Endothelial cell of umbilical vein (primary cell): ENCODE results near the gene MAEA. TPM values are rescaled to one million over a fixed set of nuclear protein-coding genes. Genes with fewer than 3 reads are reported as not detected.

ENCODE experiments used
- BruUV-seq: library from RNA; stranded (reverse); fragments of 400-500 nt; replicated peaks from 2 replicates; lab custom pipeline; 2021; lab: Mats Ljungman, UMichigan
- CTCF ChIA-PET: fragments of 300-600, 350-600 bp; sonication (Branson Sonifier 250); formaldehyde crosslinking; loops from one replicate; lab custom pipeline; 2021; ENCODE audit warnings: antibody characterized with exemption, inconsistent platforms; lab: Charles Lee
- POLR2A ChIA-PET: fragments of 300-600, 350-600 bp; sonication (Branson Sonifier 250); formaldehyde crosslinking; loops from one replicate; lab custom pipeline; 2021; ENCODE audit warnings: antibody characterized with exemption, inconsistent platforms; lab: Charles Lee
- DNase-seq: peaks from one replicate; pipeline ENCODE4 v3.0.0-alpha.2; 2011; ENCODE audit warnings: low read depth, low spot score
- FAIRE-seq: peaks from 2 replicates; lab custom pipeline; 2011; peaks lifted over from hg19 to GRCh38; lab: Jason Lieb, UNC
- H2AFZ ChIP-seq: 2 replicates; pipeline ENCODE4 v1.6.0; 2012; ENCODE audit warnings: low read depth, low read length, control low read depth, inconsistent platforms
- H3K27ac ChIP-seq: 2 replicates; pipeline ENCODE4 v1.5.1; 2011; ENCODE audit warnings: low read depth, mild to moderate bottlenecking, control low read depth, low read length, moderate library complexity; ENCODE audit not compliant: insufficient read depth
- H3K27me3 ChIP-seq, 2 experiments: 2 replicates each; pipeline versions ENCODE4 v1.6.0 to v1.6.1; 2011; ENCODE audit warnings: low read length in 2 of 2, mixed read lengths in 1 of 2; ENCODE audit not compliant: control insufficient read depth in 2 of 2, insufficient read depth in 2 of 2
- H3K36me3 ChIP-seq, 2 experiments: 2 replicates in 1 of 2; 3 replicates in 1 of 2; pipeline ENCODE4 v1.5.1; 2011; ENCODE audit warnings: low read length in 2 of 2, mild to moderate bottlenecking in 1 of 2, moderate library complexity in 1 of 2; ENCODE audit not compliant: control insufficient read depth in 2 of 2, insufficient read depth in 2 of 2; ENCODE audit errors: extremely low read depth in 1 of 2
- H3K4me1 ChIP-seq: 3 replicates; pipeline ENCODE4 v1.5.1; 2011; ENCODE audit warnings: mild to moderate bottlenecking, low read length; ENCODE audit not compliant: control insufficient read depth, insufficient read depth; ENCODE audit errors: extremely low read depth
- H3K4me2 ChIP-seq: 2 replicates; pipeline ENCODE4 v1.6.1; 2011; ENCODE audit warnings: low read length, control low read depth, mixed read lengths; ENCODE audit not compliant: insufficient read depth
- H3K4me3 ChIP-seq, 3 experiments: fragments of 200-600 bp in 1 of 3; sonication (generic), shearing (Covaris generic) in 1 of 3; replicated peaks in 1 of 3; 2 replicates each; pipeline ENCODE4 v1.5.1; 2011 to 2016; ENCODE audit warnings: control low read depth in 3 of 3, low read length in 3 of 3, mild to moderate bottlenecking in 2 of 3, inconsistent platforms in 1 of 3, low read depth in 1 of 3, moderate library complexity in 1 of 3; ENCODE audit not compliant: insufficient read depth in 1 of 3
- H3K79me2 ChIP-seq: 2 replicates; pipeline ENCODE4 v1.6.0; 2012; ENCODE audit warnings: low read length, inconsistent platforms; ENCODE audit not compliant: control insufficient read depth, insufficient read depth
- H3K9ac ChIP-seq: replicated peaks from 2 replicates; pipeline ENCODE3; 2011; ENCODE audit warnings: low read length, control low read depth; ENCODE audit not compliant: insufficient read depth; ENCODE audit errors: extremely low read depth
- H3K9me1 ChIP-seq: replicated peaks from 3 replicates; pipeline ENCODE4 v1.6.0; 2011; ENCODE audit warnings: mild to moderate bottlenecking, low read length; ENCODE audit not compliant: control insufficient read depth, insufficient read depth; ENCODE audit errors: extremely low read depth
- H3K9me3 ChIP-seq: replicated peaks from 2 replicates; pipeline ENCODE4 v1.5.1; 2012; ENCODE audit warnings: low read length, inconsistent platforms; ENCODE audit not compliant: control insufficient read depth, insufficient read depth
- H4K20me1 ChIP-seq: replicated peaks from 2 replicates; pipeline ENCODE3; 2011; ENCODE audit warnings: mild to moderate bottlenecking, low read length; ENCODE audit not compliant: control insufficient read depth, insufficient read depth; ENCODE audit errors: extremely low read depth
- CTCF ChIP-seq, 2 donors: IDR thresholded peaks; 1 replicate in 1 of 2; 2 replicates in 1 of 2; pipeline ENCODE4 v1.5.1; 2011; ENCODE audit warnings: low read length in 2 of 2, mild to moderate bottlenecking in 2 of 2, moderate library complexity in 2 of 2, control low read depth in 1 of 2, inconsistent platforms in 1 of 2, low read depth in 1 of 2; ENCODE audit not compliant: insufficient read depth in 1 of 2; ENCODE audit errors: extremely low read depth in 1 of 2
- EZH2 ChIP-seq: IDR thresholded peaks from 2 replicates; pipeline ENCODE4 v1.6.1; 2012; ENCODE audit warnings: borderline replicate concordance, low read depth, mild to moderate bottlenecking, moderate library complexity, low read length, inconsistent platforms; ENCODE audit not compliant: severe bottlenecking
- FOS ChIP-seq: IDR thresholded peaks from 2 replicates; pipeline ENCODE4 v1.6.1; 2011; ENCODE audit warnings: mild to moderate bottlenecking, low read length, moderate library complexity, borderline replicate concordance; ENCODE audit not compliant: insufficient read depth
- GATA2 ChIP-seq: IDR thresholded peaks from 2 replicates; pipeline ENCODE4 v1.7.0; 2011; ENCODE audit warnings: low read depth, mild to moderate bottlenecking, moderate library complexity, mixed read lengths, low read length; ENCODE audit not compliant: insufficient read length, insufficient read depth
- JUN ChIP-seq: IDR thresholded peaks from 2 replicates; pipeline ENCODE4 v1.6.1; 2011; ENCODE audit warnings: borderline replicate concordance, low read depth; ENCODE audit not compliant: insufficient read length, insufficient read depth
- MAX ChIP-seq: IDR thresholded peaks from 2 replicates; pipeline ENCODE4 v1.6.1; 2011; ENCODE audit not compliant: insufficient read depth, insufficient read length
- MYC ChIP-seq: IDR thresholded peaks from one replicate; pipeline ENCODE4 v1.6.1; 2011; ENCODE audit warnings: mild to moderate bottlenecking, low read depth, low read length
- POLR2A ChIP-seq: IDR thresholded peaks from 2 replicates; pipeline ENCODE4 v1.6.1; 2012; ENCODE audit warnings: low read depth, mild to moderate bottlenecking, control low read depth, low read length
- POLR2AphosphoS5 ChIP-seq: IDR thresholded peaks from 2 replicates; pipeline ENCODE4 v1.6.1; 2012; ENCODE audit warnings: low read depth, mild to moderate bottlenecking, control low read depth, low read length, moderate library complexity; ENCODE audit not compliant: insufficient read depth
- dilution Hi-C: fragments of 300-500 bp; cut with MboI; formaldehyde crosslinking; loops from one replicate; pipeline ENCODE4 v1.15.0; 2019; ENCODE audit warnings: low sequenced_read_pairs; ENCODE audit not compliant: extremely low pct_ligation_motif_present
- intact Hi-C: fragments of 100-400 bp; cut with micrococcal nuclease; formaldehyde crosslinking; loops from one replicate; pipeline ENCODE4 v1.10.0; 2022
- polyA plus RNA-seq, 4 experiments: library from polyadenylated mRNA; depleted of rRNA in 3 of 4; stranded (reverse) in 3 of 4; unstranded in 1 of 4; fragments of >200 nt; gene quantifications; 2 replicates each; pipeline versions ENCODE4 v1.2.1 to v1.2.3, GENCODE V29; 2011 to 2012; ENCODE audit warnings: missing spikeins in 1 of 4
- total RNA-seq: library from RNA; stranded (reverse); gene quantifications from 2 replicates; pipeline ENCODE4 v1.2.3, GENCODE V29; 2021

The MAEA gene
- total and polyA plus RNA-seq, 2 donors (not counting 3 experiments of a cell fraction or from before 2014, with no cell fraction given), result 66.0 to 108 TPM

- Histone ChIP-seq H3K4me1 (no peaks in the 10 kb centered on the region), H3K36me3 (no peaks in the 10 kb centered on the region), H3K27me3 (no peaks in the 10 kb centered on the region), H2AFZ (no peak overlapping the region), H3K79me2 (no peaks in the 10 kb centered on the region), H3K4me2 (no peak overlapping the region), H3K4me3 (no peak overlapping the region), H3K9ac (no peak overlapping the region), H3K27ac (no peak overlapping the region), H4K20me1 (no peaks in the 10 kb centered on the region), H3K9me1 (no peaks in the 10 kb centered on the region), H3K9me3 (no peaks in the 10 kb centered on the region)
- BruUV-seq, result no TSS peak
- ChIA-PET POLR2A (no interaction called here), CTCF (interaction anchor here (0.8 to 1.7 kb wide), 6 partner anchors 9 to 264 kb away, joined by 3 to 9 read pairs (median 4); partner anchors contain the start of gene UVSSA)
- TF ChIP-seq GATA2, result no peak
- TF ChIP-seq POLR2AphosphoS5, result no peak
- TF ChIP-seq FOS, result no peak
- no peak for TF ChIP-seq EZH2
- TF ChIP-seq JUN, result no peak
- TF ChIP-seq MYC, result no peak
- TF ChIP-seq CTCF (IDR thresholded peaks at IDR 0.05; ENCODE audit: extremely low read depth in 1 of 2, insufficient read depth in 1 of 2, low read depth in 1 of 2, low read length in 2 of 2), result no peak
- TF ChIP-seq POLR2A, result no peak
- no peak for TF ChIP-seq MAX
- DNase-seq (no peak), FAIRE-seq (no peak)
- dilution Hi-C loops, result no loop called here
- intact Hi-C loops, result no loop called here
Measured at GRCh38 chr4:1365271-1366178, 75.8 kb downstream of the MAEA start.
